HepG2 (cell line): ENCODE measurements around the gene PLXDC2. TPM values are rescaled to one million over a fixed set of nuclear protein-coding genes. Genes with fewer than 3 reads are reported as not detected.

Experiments used
- ATAC-seq: fragments of 200-7000 bp; cut with Tn5 transposase; 3 replicates; pipeline ENCODE4 v1.9.1; 2020; ENCODE audit warnings: mild to moderate bottlenecking, moderate library complexity
- BruUV-seq: library from RNA; stranded (reverse); fragments of 400-500 nt; replicated peaks from 2 replicates; lab custom pipeline; 2021; lab: Mats Ljungman, UMichigan
- CTCF ChIA-PET: fragments of 300-600 bp; formaldehyde crosslinking; extraction: SDS; loops from one replicate; lab custom pipeline; 2021; ENCODE audit warnings: low total read pairs, inconsistent platforms, low intra/inter-chr PET ratio; lab: Yijun Ruan, JAX
- POLR2A ChIA-PET: fragments of 350-600 bp; sonication (Branson Sonifier 250); formaldehyde crosslinking; loops from one replicate; lab custom pipeline; 2020; ENCODE audit warnings: antibody characterized with exemption, inconsistent platforms; lab: Yijun Ruan, JAX
- DNase-seq: peaks from one replicate; pipeline ENCODE4 v3.0.0-alpha.2; 2015; ENCODE audit warnings: low spot score
- FAIRE-seq: peaks from 3 replicates; lab custom pipeline; 2011; peaks lifted over from hg19 to GRCh38; lab: Jason Lieb, UNC
- H2AFZ ChIP-seq: one replicate; pipeline ENCODE4 v1.6.1; 2011; ENCODE audit warnings: low read length, inconsistent platforms
- H3K27ac ChIP-seq: fragments of 300-600 bp; 3 replicates; pipeline ENCODE4 v1.8.0; 2011; ENCODE audit warnings: mixed run types, mild to moderate bottlenecking, mixed read lengths, low read length, inconsistent platforms; ENCODE audit not compliant: insufficient read depth; ENCODE audit errors: extremely low read length
- H3K27me3 ChIP-seq, 2 experiments: fragments of 200-600 bp in 1 of 2; 2 replicates in 1 of 2; 3 replicates in 1 of 2; pipeline versions ENCODE4 v1.6.0 to v1.8.0; 2011; ENCODE audit warnings: low read length in 2 of 2, mild to moderate bottlenecking in 2 of 2, moderate library complexity in 2 of 2, inconsistent platforms in 1 of 2; ENCODE audit not compliant: insufficient read depth in 2 of 2, control insufficient read depth in 1 of 2
- H3K36me3 ChIP-seq, 2 experiments: fragments of 200-600 bp in 1 of 2; replicated peaks in 1 of 2; 2 replicates in 1 of 2; 3 replicates in 1 of 2; pipeline versions ENCODE4 v1.5.1 to v1.8.0; 2011; ENCODE audit warnings: low read length in 2 of 2, inconsistent platforms in 1 of 2; ENCODE audit not compliant: insufficient read depth in 2 of 2, control insufficient read depth in 1 of 2
- H3K4me1 ChIP-seq: 2 replicates; pipeline ENCODE4 v1.5.1; 2012; ENCODE audit warnings: low read length, inconsistent platforms; ENCODE audit not compliant: insufficient read depth
- H3K4me2 ChIP-seq: 2 replicates; pipeline ENCODE4 v1.6.0; 2011; ENCODE audit warnings: low read depth, low read length, inconsistent platforms
- H3K4me3 ChIP-seq, 3 experiments: fragments of 200-600 bp in 1 of 3; sonication (generic), shearing (Covaris generic) in 1 of 3; replicated peaks in 1 of 3; 2 replicates each; pipeline ENCODE4 v1.5.1; 2011 to 2016; ENCODE audit warnings: low read length in 3 of 3, inconsistent platforms in 2 of 3, low read depth in 2 of 3, mild to moderate bottlenecking in 2 of 3, control low read depth in 1 of 3, mixed read lengths in 1 of 3; ENCODE audit not compliant: insufficient read depth in 1 of 3
- H3K79me2 ChIP-seq: one replicate; pipeline ENCODE4 v1.6.1; 2011; ENCODE audit warnings: low read length, inconsistent platforms; ENCODE audit not compliant: insufficient read depth
- H3K9ac ChIP-seq: 2 replicates; pipeline ENCODE4 v1.6.0; 2011; ENCODE audit warnings: mild to moderate bottlenecking, low read depth, low read length, inconsistent platforms; ENCODE audit not compliant: insufficient read depth
- H3K9me3 ChIP-seq: 2 replicates; pipeline ENCODE4 v1.5.1; 2012; ENCODE audit warnings: mild to moderate bottlenecking, low read length
- H4K20me1 ChIP-seq: 2 replicates; pipeline ENCODE4 v1.6.0; 2011; ENCODE audit warnings: inconsistent platforms, mild to moderate bottlenecking, low read length, moderate library complexity; ENCODE audit not compliant: insufficient read depth
- ATM ChIP-seq: fragments of 450-650 bp; IDR thresholded peaks from 2 replicates; pipeline ENCODE4 v1.7.1; 2017; ENCODE audit warnings: mild to moderate bottlenecking, borderline replicate concordance
- CEBPB ChIP-seq: IDR thresholded peaks from 2 replicates; pipeline ENCODE4 v1.6.1; 2011; ENCODE audit warnings: low read depth, low read length, improper control_type of control experiment, borderline replicate concordance
- CHD2 ChIP-seq: IDR thresholded peaks from 2 replicates; pipeline ENCODE4 v1.6.1; 2011; ENCODE audit warnings: low read depth, low read length, improper control_type of control experiment
- GPN1 ChIP-seq: sonication (generic); formaldehyde crosslinking; IDR thresholded peaks from 2 replicates; pipeline ENCODE4 v1.5.1; 2020; ENCODE audit warnings: missing genetic modification reagents, borderline replicate concordance
- NCOA1 ChIP-seq: sonication (generic); formaldehyde crosslinking; IDR thresholded peaks from 2 replicates; pipeline ENCODE4 v1.9.0; 2021; ENCODE audit warnings: missing genetic modification reagents
- RBM22 ChIP-seq: fragments of 200-400 bp; formaldehyde crosslinking; optimal IDR thresholded peaks from 2 replicates; pipeline ENCODE3; 2017; ENCODE audit warnings: mild to moderate bottlenecking, low read length, moderate library complexity
- RFXANK ChIP-seq: IDR thresholded peaks from 2 replicates; pipeline ENCODE4 v1.6.1; 2016
- THAP8 ChIP-seq: sonication (generic); formaldehyde crosslinking; IDR thresholded peaks from 2 replicates; pipeline ENCODE4 v1.5.1; 2020; ENCODE audit warnings: missing genetic modification reagents, mild to moderate bottlenecking, borderline replicate concordance
- ZNF138 ChIP-seq: sonication (generic); formaldehyde crosslinking; IDR thresholded peaks from 2 replicates; pipeline ENCODE4 v1.5.0; 2020; ENCODE audit warnings: mild to moderate bottlenecking, low read depth, missing genetic modification reagents
- ZNF180 ChIP-seq: sonication (generic); formaldehyde crosslinking; IDR thresholded peaks from 2 replicates; pipeline ENCODE4 v1.4.0; 2020; ENCODE audit warnings: low read depth, missing genetic modification reagents, borderline replicate concordance
- ZNF383 ChIP-seq: sonication (generic); formaldehyde crosslinking; IDR thresholded peaks from 2 replicates; pipeline ENCODE4 v1.4.0; 2020; ENCODE audit warnings: missing genetic modification reagents, mild to moderate bottlenecking, borderline replicate concordance
- ZNF850 ChIP-seq: sonication (generic); formaldehyde crosslinking; conservative IDR thresholded peaks from 2 replicates; pipeline ENCODE4 v1.9.0; 2021; ENCODE audit warnings: mild to moderate bottlenecking, missing genetic modification reagents
- WGBS: methylation state at CpG from one replicate; pipeline ENCODE4 v1.1.6; 2017; ENCODE audit warnings: low lambda C conversion rate; 5-methylcytosine and 5-hydroxymethylcytosine counted together
- in situ Hi-C: cut with HindIII; loops from 2 replicates; pipeline ENCODE4 v1.10.0; 2017; ENCODE audit warnings: low pct_unique_long_range_greater_than_20kb; ENCODE audit not compliant: extremely low pct_ligation_motif_present
- intact Hi-C: fragments of 100-400 bp; cut with micrococcal nuclease; formaldehyde crosslinking; loops from one replicate; pipeline ENCODE4 v1.10.0; 2022; ENCODE audit not compliant: unreplicated experiment
- polyA plus RNA-seq, 8 experiments: library from polyadenylated mRNA; depleted of rRNA in 3 of 8; stranded (reverse) in 7 of 8; unstranded in 1 of 8; fragments of >200 nt; fragmentation: Illumina TruSeq in 4 of 8; extraction: Trizol in 4 of 8; gene quantifications; 2 replicates each; pipeline versions ENCODE4 v1.2.1 to v1.2.3, GENCODE V29; 2011 to 2016; ENCODE audit warnings: low read depth in 4 of 8, missing spikeins in 1 of 8, mixed read lengths in 1 of 8; ENCODE audit not compliant: insufficient read depth in 1 of 8
- total RNA-seq, 5 experiments: library from RNA; depleted of rRNA; stranded (reverse); fragments of >200 nt; fragmentation: Illumina TruSeq; extraction: Trizol; gene quantifications; 2 replicates each; pipeline ENCODE4 v1.2.3, GENCODE V29; 2016; ENCODE audit warnings: low read depth in 1 of 5

Gene PLXDC2
- total and polyA plus RNA-seq, 2 of the 13 experiments (the other 11 are each of a cell fraction or from before 2014, with no cell fraction given) = 2.1 to 2.4 TPM

- H3K4me3 ChIP-seq = no peak overlapping the region
- no peaks in the 10 kb centered on the region for H3K27me3 ChIP-seq
- in situ Hi-C loops (no loop called here), intact Hi-C loops (no loop called here)
- no peaks in the 10 kb centered on the region for H3K4me1 ChIP-seq
- POLR2A ChIA-PET = no interaction called here
- no peak for TF ChIP-seq THAP8 (CRISPR knock-in tag)
- no peak for TF ChIP-seq ZNF383 (CRISPR knock-in tag)
- no peak for TF ChIP-seq RFXANK
- TF ChIP-seq ATM = no peak
- no peak for TF ChIP-seq ZNF138 (CRISPR knock-in tag)
- TF ChIP-seq ZNF850 (CRISPR knock-in tag) = no peak
- TF ChIP-seq ZNF180 = no peak
- TF ChIP-seq NCOA1 (CRISPR knock-in tag) = no peak
- no peak for TF ChIP-seq GPN1 (CRISPR knock-in tag)
- FAIRE-seq = no peak
- H3K36me3 ChIP-seq = no peaks in the 10 kb centered on the region
- CTCF ChIA-PET = no interaction called here
- H3K79me2 ChIP-seq = no peaks in the 10 kb centered on the region
- no peaks in the 10 kb centered on the region for H3K9me3 ChIP-seq
- DNase-seq = no peak
- BruUV-seq = no TSS peak
- H2AFZ ChIP-seq = no peak overlapping the region
- no peak overlapping the region for H3K9ac ChIP-seq
- 21% methylated on average over 2 of the region's 2 CpGs for WGBS
- no peak overlapping the region for H3K4me2 ChIP-seq
- H3K27ac ChIP-seq = no peak overlapping the region
- ATAC-seq = no peak
- H4K20me1 ChIP-seq = no peaks in the 10 kb centered on the region
These were observed 9.5 kb downstream of the PLXDC2 start for GRCh38 chr10:19825700-19826099.

GRCh38 chr10:19826712-19827111 is 10.5 kb downstream of the PLXDC2 start:
- Histone ChIP-seq H3K4me1 (no peaks in the 10 kb centered on the region), H3K9me3 (no peaks in the 10 kb centered on the region), H3K4me3 (no peak overlapping the region), H3K4me2 (no peak overlapping the region), H3K27ac (no peak overlapping the region), H3K79me2 (no peaks in the 10 kb centered on the region), H4K20me1 (no peaks in the 10 kb centered on the region), H3K36me3 (no peaks in the 10 kb centered on the region), H3K9ac (no peak overlapping the region), H2AFZ (no peak overlapping the region), H3K27me3 (no peaks in the 10 kb centered on the region)
- no peak for TF ChIP-seq RBM22
- TF ChIP-seq CHD2 = no peak
- peak; percentile 52; the same call in 1 of the 2 replicates for TF ChIP-seq CEBPB
- WGBS = 47% methylated on average over 4 of the region's 4 CpGs
- DNase-seq (no peak), ATAC-seq (no peak), FAIRE-seq (no peak)
- intact Hi-C loops = no loop called here
- ChIA-PET POLR2A (no interaction called here), CTCF (no interaction called here)
- BruUV-seq = no TSS peak
- in situ Hi-C loops = no loop called here
